Measurements from ENCODE around the gene PLCB3. TPM values are rescaled to one million over a fixed set of nuclear protein-coding genes. Genes with fewer than 3 reads are reported as not detected.

The PLCB3 gene
- total RNA-seq, 1 donor from 2014 or later: 25.4 TPM

- DNase-seq (ENCODE audit: low read depth): no peak
- no peak for TF ChIP-seq CTCF (IDR thresholded peaks at IDR 0.05; ENCODE audit: insufficient read depth, low read length, poor library complexity, severe bottlenecking)
- Histone ChIP-seq H3K36me3 (ENCODE audit: control insufficient read depth, insufficient read depth, low read length) (peaks cover 3% of the 10 kb centered on the region), H3K27me3 (ENCODE audit: control insufficient read depth, insufficient read depth, low read length) (no peaks in the 10 kb centered on the region), H3K4me3 (ENCODE audit: low read depth, low read length) (no peak overlapping the region)
These were observed 15.0 kb downstream of the PLCB3 start for GRCh38 chr11:64266339-64266738.

GRCh38 chr11:64267207-64267945 lies 16.0 kb downstream of the PLCB3 start:
- no peak for TF ChIP-seq CTCF (IDR thresholded peaks at IDR 0.05; ENCODE audit: insufficient read depth, low read length, poor library complexity, severe bottlenecking)
- no peaks in the 10 kb centered on the region for H3K27me3 ChIP-seq (ENCODE audit: control insufficient read depth, insufficient read depth, low read length)
- DNase-seq (ENCODE audit: low read depth): no peak
- H3K4me3 ChIP-seq (ENCODE audit: low read depth, low read length): no peak overlapping the region
- H3K36me3 ChIP-seq (ENCODE audit: control insufficient read depth, insufficient read depth, low read length): peaks cover 3% of the 10 kb centered on the region

DNA sequence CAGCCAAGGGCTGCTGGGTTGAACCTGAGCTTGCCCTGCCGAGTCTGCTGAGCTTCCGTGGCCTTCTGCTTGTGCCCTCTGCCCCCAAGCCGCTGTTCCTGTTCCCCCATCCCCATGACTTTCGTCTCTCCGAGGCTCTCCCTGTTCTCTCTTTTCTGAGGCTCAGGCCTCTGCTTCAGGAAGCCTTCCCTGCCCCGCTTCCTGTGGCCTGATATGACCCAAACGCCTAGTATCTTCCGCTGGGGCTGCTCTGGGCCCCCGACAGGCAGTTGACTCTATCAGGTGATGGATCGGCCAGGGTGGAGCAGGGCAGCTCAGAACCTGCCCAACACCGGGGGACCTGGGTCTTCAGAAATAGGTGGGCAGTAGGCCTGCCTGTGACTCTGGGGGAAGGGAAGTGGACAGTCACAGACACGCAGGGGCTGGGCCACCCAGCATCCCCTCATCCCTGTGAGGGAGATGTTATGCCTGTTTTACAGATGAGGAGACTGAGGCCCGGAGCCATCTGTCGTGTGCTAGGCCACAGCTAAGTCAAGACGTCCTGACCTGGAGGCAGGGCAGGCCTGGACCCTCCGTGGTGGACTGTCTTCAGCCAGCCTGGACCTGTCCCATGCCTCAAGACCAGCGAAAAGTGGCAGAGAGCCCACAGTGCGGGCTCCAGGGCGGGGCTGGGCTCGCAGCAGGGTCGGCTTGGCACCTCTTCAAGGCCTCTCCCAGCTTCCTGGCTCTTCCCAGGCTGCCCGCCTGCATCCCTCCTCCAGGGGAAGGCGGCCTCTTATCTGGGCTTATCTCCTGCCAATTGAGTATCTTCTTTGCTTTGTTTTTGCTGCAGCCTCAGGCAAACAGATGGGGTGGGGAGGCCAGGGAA lies 16.9 kb downstream of the PLCB3 start:
- Histone ChIP-seq H3K4me3 (ENCODE audit: low read depth, low read length) (peak overlapping the region; percentile 73), H3K27me3 (ENCODE audit: control insufficient read depth, insufficient read depth, low read length) (no peaks in the 10 kb centered on the region), H3K36me3 (ENCODE audit: control insufficient read depth, insufficient read depth, low read length) (peaks cover 3% of the 10 kb centered on the region)
- TF ChIP-seq CTCF (IDR thresholded peaks at IDR 0.05; ENCODE audit: insufficient read depth, low read length, poor library complexity, severe bottlenecking): no peak
- no peak for DNase-seq (ENCODE audit: low read depth)

GRCh38 chr11:64268893-64269539 lies 17.7 kb downstream of the PLCB3 start:
- H3K36me3 ChIP-seq (ENCODE audit: control insufficient read depth, insufficient read depth, low read length): peaks cover 3% of the 10 kb centered on the region
- H3K4me3 ChIP-seq (ENCODE audit: low read depth, low read length): peak overlapping the region; percentile 73
- no peak for DNase-seq (ENCODE audit: low read depth)
- no peak for TF ChIP-seq CTCF (IDR thresholded peaks at IDR 0.05; ENCODE audit: insufficient read depth, low read length, poor library complexity, severe bottlenecking)
- H3K27me3 ChIP-seq (ENCODE audit: control insufficient read depth, insufficient read depth, low read length): no peaks in the 10 kb centered on the region

- peak; percentile 99 for DNase-seq (ENCODE audit: low read depth)
- no peak for TF ChIP-seq CTCF (IDR thresholded peaks at IDR 0.05; ENCODE audit: insufficient read depth, low read length, poor library complexity, severe bottlenecking)
- no peaks in the 10 kb centered on the region for H3K27me3 ChIP-seq (ENCODE audit: control insufficient read depth, insufficient read depth, low read length)
- peaks cover 3% of the 10 kb centered on the region for H3K36me3 ChIP-seq (ENCODE audit: control insufficient read depth, insufficient read depth, low read length)
- H3K4me3 ChIP-seq (ENCODE audit: low read depth, low read length): peak overlapping the region; percentile 73
These were observed 18.4 kb downstream of the PLCB3 start for GRCh38 chr11:64269540-64270220.

Measured in kidney epithelial cell (primary cell).